Astrocyte of the spinal cord (primary cell): ENCODE measurements around the gene ZBTB33.

ENCODE experiments used
- DNase-seq: peaks from one replicate; pipeline ENCODE4 v3.0.0; 2011; ENCODE audit warnings: low read depth, low spot score
- H3K4me3 ChIP-seq: 2 replicates; pipeline ENCODE4 v1.5.1; 2011; ENCODE audit warnings: low read depth, mild to moderate bottlenecking, low read length, moderate library complexity
- CTCF ChIP-seq: IDR thresholded peaks from 2 replicates; pipeline ENCODE4 v1.5.1; 2012; ENCODE audit warnings: low read depth, mild to moderate bottlenecking, low read length, inconsistent platforms
- in situ Hi-C: cut with HindIII; loops from 2 replicates; pipeline ENCODE4 v1.10.0; 2017; ENCODE audit warnings: low sequenced_read_pairs

ZBTB33 gene

GRCh38 chrX:120224388-120224787 is 26.2 kb upstream of the ZBTB33 start:
- no peak for TF ChIP-seq CTCF
- DNase-seq, result no peak
- in situ Hi-C loops, result no loop called here
- H3K4me3 ChIP-seq, result no peak overlapping the region

- no peak overlapping the region for H3K4me3 ChIP-seq
- TF ChIP-seq CTCF, result no peak
- DNase-seq, result no peak
- in situ Hi-C loops, result no loop called here
Measured at GRCh38 chrX:120228187-120228908, 22.3 kb upstream of the ZBTB33 start.

GRCh38 chrX:120235284-120235683 is 15.3 kb upstream of the ZBTB33 start:
- DNase-seq, result no peak

GRCh38 chrX:120236687-120237479 is 13.7 kb upstream of the ZBTB33 start:
- in situ Hi-C loops, result no loop called here
- no peak for DNase-seq
- TF ChIP-seq CTCF, result no peak

More at GRCh38 chrX:120235284-120235683, 15.3 kb upstream of the ZBTB33 start:
- no peak for TF ChIP-seq CTCF
- in situ Hi-C loops, result no loop called here
- no peak overlapping the region for H3K4me3 ChIP-seq

GRCh38 chrX:120238933-120239332 is 11.7 kb upstream of the ZBTB33 start:
- no peak for DNase-seq
- no peak for TF ChIP-seq CTCF
- no peak overlapping the region for H3K4me3 ChIP-seq
- in situ Hi-C loops, result no loop called here

More at GRCh38 chrX:120236687-120237479, 13.7 kb upstream of the ZBTB33 start:
- H3K4me3 ChIP-seq, result no peak overlapping the region

- DNase-seq, result no peak
- TF ChIP-seq CTCF, result no peak
- no peak overlapping the region for H3K4me3 ChIP-seq
- in situ Hi-C loops, result no loop called here
Measured at GRCh38 chrX:120242813-120243212, 7.8 kb upstream of the ZBTB33 start.
